Measurements from ENCODE around the gene ZNF467.

Gene ZNF467

GRCh38 chr7:149722356-149722957 lies 50.9 kb downstream of the ZNF467 start:
- H3K27ac ChIP-seq (ENCODE audit: low read length) = no peak overlapping the region
- H3K79me2 ChIP-seq (ENCODE audit: insufficient read depth, low read length) = no peaks in the 10 kb centered on the region
- H3K4me3 ChIP-seq (ENCODE audit: low read depth in 1 of 2, low read length in 2 of 2) = no peak overlapping the region
- no peak for ATAC-seq (ENCODE audit: insufficient read depth, low read depth)
- no peaks in the 10 kb centered on the region for H3K36me3 ChIP-seq (ENCODE audit: insufficient read depth, low read length)
- no peak overlapping the region for H3K4me2 ChIP-seq (ENCODE audit: insufficient read depth, low read length)
- H4K20me1 ChIP-seq (ENCODE audit: insufficient read depth, low read length) = no peaks in the 10 kb centered on the region
- H3K4me1 ChIP-seq (ENCODE audit: insufficient read depth, low read length) = no peaks in the 10 kb centered on the region
- H2AFZ ChIP-seq (ENCODE audit: low read depth, low read length) = no peak overlapping the region
- H3K27me3 ChIP-seq (ENCODE audit: insufficient read depth, low read length, poor library complexity) = no peaks in the 10 kb centered on the region
- DNase-seq = no peak
- no peak for TF ChIP-seq EZH2 (IDR thresholded peaks at IDR 0.05; ENCODE audit: borderline replicate concordance, low read depth, low read length, severe bottlenecking)
- H3K9me3 ChIP-seq (ENCODE audit: insufficient read depth, low read length, severe bottlenecking) = no peaks in the 10 kb centered on the region
- no peak overlapping the region for H3K9ac ChIP-seq (ENCODE audit: low read depth, low read length)

GRCh38 chr7:149721084-149721601 lies 52.2 kb downstream of the ZNF467 start:
- no peaks in the 10 kb centered on the region for H3K79me2 ChIP-seq (ENCODE audit: insufficient read depth, low read length)
- no peaks in the 10 kb centered on the region for H4K20me1 ChIP-seq (ENCODE audit: insufficient read depth, low read length)
- H3K9me3 ChIP-seq (ENCODE audit: insufficient read depth, low read length, severe bottlenecking) = no peaks in the 10 kb centered on the region
- TF ChIP-seq CTCF (IDR thresholded peaks at IDR 0.05; ENCODE audit: borderline replicate concordance, extremely low read depth, low read length, poor library complexity, severe bottlenecking) = no peak
- TF ChIP-seq EZH2 (IDR thresholded peaks at IDR 0.05; ENCODE audit: borderline replicate concordance, low read depth, low read length, severe bottlenecking) = no peak
- H3K36me3 ChIP-seq (ENCODE audit: insufficient read depth, low read length) = no peaks in the 10 kb centered on the region
- H3K27me3 ChIP-seq (ENCODE audit: insufficient read depth, low read length, poor library complexity) = no peaks in the 10 kb centered on the region
- H3K9ac ChIP-seq (ENCODE audit: low read depth, low read length) = no peak overlapping the region
- H3K4me2 ChIP-seq (ENCODE audit: insufficient read depth, low read length) = no peak overlapping the region
- no peaks in the 10 kb centered on the region for H3K4me1 ChIP-seq (ENCODE audit: insufficient read depth, low read length)
- H3K4me3 ChIP-seq (ENCODE audit: low read depth in 1 of 2, low read length in 2 of 2) = no peak overlapping the region
- no peak overlapping the region for H3K27ac ChIP-seq (ENCODE audit: low read length)
- ATAC-seq (ENCODE audit: insufficient read depth, low read depth) (no peak), DNase-seq (no peak)
- no peak overlapping the region for H2AFZ ChIP-seq (ENCODE audit: low read depth, low read length)

- no peak overlapping the region for H3K9ac ChIP-seq (ENCODE audit: low read depth, low read length)
- ATAC-seq (ENCODE audit: insufficient read depth, low read depth) (no peak), DNase-seq (no peak)
- TF ChIP-seq CTCF (IDR thresholded peaks at IDR 0.05; ENCODE audit: borderline replicate concordance, extremely low read depth, low read length, poor library complexity, severe bottlenecking) (no peak), EZH2 (IDR thresholded peaks at IDR 0.05; ENCODE audit: borderline replicate concordance, low read depth, low read length, severe bottlenecking) (no peak)
- H3K27ac ChIP-seq (ENCODE audit: low read length) = no peak overlapping the region
- no peaks in the 10 kb centered on the region for H3K36me3 ChIP-seq (ENCODE audit: insufficient read depth, low read length)
- H3K79me2 ChIP-seq (ENCODE audit: insufficient read depth, low read length) = no peaks in the 10 kb centered on the region
- no peak overlapping the region for H3K4me3 ChIP-seq (ENCODE audit: low read depth in 1 of 2, low read length in 2 of 2)
- no peaks in the 10 kb centered on the region for H3K4me1 ChIP-seq (ENCODE audit: insufficient read depth, low read length)
- no peak overlapping the region for H2AFZ ChIP-seq (ENCODE audit: low read depth, low read length)
- no peaks in the 10 kb centered on the region for H4K20me1 ChIP-seq (ENCODE audit: insufficient read depth, low read length)
- no peaks in the 10 kb centered on the region for H3K9me3 ChIP-seq (ENCODE audit: insufficient read depth, low read length, severe bottlenecking)
- no peak overlapping the region for H3K4me2 ChIP-seq (ENCODE audit: insufficient read depth, low read length)
- no peaks in the 10 kb centered on the region for H3K27me3 ChIP-seq (ENCODE audit: insufficient read depth, low read length, poor library complexity)
Measured at GRCh38 chr7:149720372-149721083, 52.9 kb downstream of the ZNF467 start.

GRCh38 chr7:149719912-149720335 lies 53.5 kb downstream of the ZNF467 start:
- no peak for DNase-seq
- H3K9ac ChIP-seq (ENCODE audit: low read depth, low read length) = no peak overlapping the region
- no peak overlapping the region for H3K4me2 ChIP-seq (ENCODE audit: insufficient read depth, low read length)
- no peaks in the 10 kb centered on the region for H3K9me3 ChIP-seq (ENCODE audit: insufficient read depth, low read length, severe bottlenecking)
- H3K4me1 ChIP-seq (ENCODE audit: insufficient read depth, low read length) = no peaks in the 10 kb centered on the region
- no peak overlapping the region for H3K4me3 ChIP-seq (ENCODE audit: low read depth in 1 of 2, low read length in 2 of 2)
- H3K79me2 ChIP-seq (ENCODE audit: insufficient read depth, low read length) = no peaks in the 10 kb centered on the region
- H4K20me1 ChIP-seq (ENCODE audit: insufficient read depth, low read length) = no peaks in the 10 kb centered on the region
- no peaks in the 10 kb centered on the region for H3K36me3 ChIP-seq (ENCODE audit: insufficient read depth, low read length)
- H3K27ac ChIP-seq (ENCODE audit: low read length) = no peak overlapping the region
- ATAC-seq (ENCODE audit: insufficient read depth, low read depth) = no peak
- no peak overlapping the region for H2AFZ ChIP-seq (ENCODE audit: low read depth, low read length)
- TF ChIP-seq CTCF (IDR thresholded peaks at IDR 0.05; ENCODE audit: borderline replicate concordance, extremely low read depth, low read length, poor library complexity, severe bottlenecking) (no peak), EZH2 (IDR thresholded peaks at IDR 0.05; ENCODE audit: borderline replicate concordance, low read depth, low read length, severe bottlenecking) (no peak)
- H3K27me3 ChIP-seq (ENCODE audit: insufficient read depth, low read length, poor library complexity) = no peaks in the 10 kb centered on the region
